ENCODE measurements around the gene EEF1AKMT3.
"Not testable (repeated sequence)": the region's sequence is repeated elsewhere in the genome, so short reads cannot be mapped to it uniquely, and the experiment has no call there.

The EEF1AKMT3 gene

GRCh38 chr12:57817990-57818331 is 45.5 kb downstream of the EEF1AKMT3 start:
- DNase-seq (ENCODE audit: low read depth) = not testable (repeated sequence)

- DNase-seq (ENCODE audit: low read depth) = not testable (repeated sequence)
These were observed 47.7 kb downstream of the EEF1AKMT3 start for GRCh38 chr12:57820119-57820518.

GRCh38 chr12:57821015-57821414 is 48.6 kb downstream of the EEF1AKMT3 start:
- DNase-seq (ENCODE audit: low read depth) = not testable (repeated sequence)

- DNase-seq (ENCODE audit: low read depth) = no peak
These were observed 49.2 kb downstream of the EEF1AKMT3 start for GRCh38 chr12:57821474-57822214.

- no peak for DNase-seq (ENCODE audit: low read depth)
These were observed 50.1 kb downstream of the EEF1AKMT3 start for GRCh38 chr12:57822392-57823130.

- no peak for DNase-seq (ENCODE audit: low read depth)
These were observed 50.9 kb downstream of the EEF1AKMT3 start for GRCh38 chr12:57823131-57823907.

GRCh38 chr12:57823908-57824640 is 51.7 kb downstream of the EEF1AKMT3 start:
- no peak for DNase-seq (ENCODE audit: low read depth)

- DNase-seq (ENCODE audit: low read depth) = no peak
These were observed 53.0 kb downstream of the EEF1AKMT3 start for GRCh38 chr12:57825451-57825850.

GRCh38 chr12:57826400-57826799 is 54.0 kb downstream of the EEF1AKMT3 start:
- DNase-seq (ENCODE audit: low read depth) = no peak

GRCh38 chr12:57826966-57827365 is 54.6 kb downstream of the EEF1AKMT3 start:
- no peak for DNase-seq (ENCODE audit: low read depth)

GRCh38 chr12:57829025-57829777 is 56.8 kb downstream of the EEF1AKMT3 start:
- DNase-seq (ENCODE audit: low read depth) = no peak

GRCh38 chr12:57830393-57830792 is 58.0 kb downstream of the EEF1AKMT3 start:
- no peak for DNase-seq (ENCODE audit: low read depth)
